ENCODE results near the gene RAPGEF2. TPM values are rescaled to one million over a fixed set of nuclear protein-coding genes. Genes with fewer than 3 reads are reported as not detected.

RAPGEF2 gene
- total and polyA plus RNA-seq, 4 donors = 9.4 to 51.3 (median 31.9) TPM

- intact Hi-C loops (cut with DNase I) = no loop called here
- Histone ChIP-seq H3K27me3 (ENCODE audit: control insufficient read depth in 1 of 2, insufficient read depth in 2 of 2, low read length in 1 of 2) (no peaks in the 10 kb centered on the region), H3K4me1 (ENCODE audit: control insufficient read depth in 1 of 2, insufficient read depth in 2 of 2, low read length in 2 of 2) (peaks cover 1 to 3% of the 10 kb centered on the region in 2 donors), H3K4me3 (ENCODE audit: low read length in 2 of 2) (no peak overlapping the region), H3K27ac (ENCODE audit: low read depth in 1 of 2, low read length in 2 of 2) (no peak overlapping the region), H3K9me3 (ENCODE audit: control insufficient read depth, low read length) (no peaks in the 10 kb centered on the region), H3K36me3 (ENCODE audit: control insufficient read depth in 1 of 2, insufficient read depth in 2 of 2, low read length in 1 of 2) (no peaks in the 10 kb centered on the region)
- DNase-seq (no peak), ATAC-seq (ENCODE audit: low FRiP score) (no peak)
- WGBS, 2 donors = 17 to 22% methylated on average over 5 of the region's 5 CpGs
Measured at GRCh38 chr4:159282329-159282728, 179.4 kb downstream of the RAPGEF2 start.

GRCh38 chr4:159282944-159283343 lies 180.1 kb downstream of the RAPGEF2 start:
- Histone ChIP-seq H3K36me3 (ENCODE audit: control insufficient read depth in 1 of 2, insufficient read depth in 2 of 2, low read length in 1 of 2) (no peaks in the 10 kb centered on the region), H3K4me1 (ENCODE audit: control insufficient read depth in 1 of 2, insufficient read depth in 2 of 2, low read length in 2 of 2) (peaks cover 1 to 3% of the 10 kb centered on the region in 2 donors), H3K27me3 (ENCODE audit: control insufficient read depth in 1 of 2, insufficient read depth in 2 of 2, low read length in 1 of 2) (no peaks in the 10 kb centered on the region), H3K9me3 (ENCODE audit: control insufficient read depth, low read length) (no peaks in the 10 kb centered on the region), H3K4me3 (ENCODE audit: low read length in 2 of 2) (no peak overlapping the region), H3K27ac (ENCODE audit: low read depth in 1 of 2, low read length in 2 of 2) (no peak overlapping the region)
- no peak for DNase-seq
- intact Hi-C loops (cut with DNase I) = no loop called here
- WGBS, 2 donors = 75 to 80% methylated on average over 2 of the region's 2 CpGs
- ATAC-seq (ENCODE audit: low FRiP score) = no peak

GRCh38 chr4:159283696-159284095 lies 180.8 kb downstream of the RAPGEF2 start:
- DNase-seq (no peak), ATAC-seq (ENCODE audit: low FRiP score) (no peak)
- 0 to 6% methylated on average over 1 of the region's 1 CpG for WGBS, 2 donors
- Histone ChIP-seq H3K27me3 (ENCODE audit: control insufficient read depth in 1 of 2, insufficient read depth in 2 of 2, low read length in 1 of 2) (no peaks in the 10 kb centered on the region), H3K27ac (ENCODE audit: low read depth in 1 of 2, low read length in 2 of 2) (no peak overlapping the region), H3K4me1 (ENCODE audit: control insufficient read depth in 1 of 2, insufficient read depth in 2 of 2, low read length in 2 of 2) (peaks cover 1 to 3% of the 10 kb centered on the region in 2 donors), H3K36me3 (ENCODE audit: control insufficient read depth in 1 of 2, insufficient read depth in 2 of 2, low read length in 1 of 2) (no peaks in the 10 kb centered on the region), H3K9me3 (ENCODE audit: control insufficient read depth, low read length) (no peaks in the 10 kb centered on the region), H3K4me3 (ENCODE audit: low read length in 2 of 2) (no peak overlapping the region)
- intact Hi-C loops (cut with DNase I) = no loop called here

- peak overlapping the region in 1 of 2 donors; percentile 18 for H3K4me3 ChIP-seq (ENCODE audit: low read length in 2 of 2)
- peaks cover 1 to 3% of the 10 kb centered on the region in 2 donors for H3K4me1 ChIP-seq (ENCODE audit: control insufficient read depth in 1 of 2, insufficient read depth in 2 of 2, low read length in 2 of 2)
- no peak for ATAC-seq (ENCODE audit: low FRiP score)
- H3K9me3 ChIP-seq (ENCODE audit: control insufficient read depth, low read length) = no peaks in the 10 kb centered on the region
- no peak overlapping the region for H3K27ac ChIP-seq (ENCODE audit: low read depth in 1 of 2, low read length in 2 of 2)
- no peak for DNase-seq
- WGBS, 2 donors = 24 to 30% methylated on average over 4 of the region's 4 CpGs
- H3K27me3 ChIP-seq (ENCODE audit: control insufficient read depth in 1 of 2, insufficient read depth in 2 of 2, low read length in 1 of 2) = no peaks in the 10 kb centered on the region
- intact Hi-C loops (cut with DNase I) = no loop called here
- H3K36me3 ChIP-seq (ENCODE audit: control insufficient read depth in 1 of 2, insufficient read depth in 2 of 2, low read length in 1 of 2) = no peaks in the 10 kb centered on the region
Measured at GRCh38 chr4:159284113-159284512, 181.2 kb downstream of the RAPGEF2 start.

- no peaks in the 10 kb centered on the region for H3K36me3 ChIP-seq (ENCODE audit: control insufficient read depth in 1 of 2, insufficient read depth in 2 of 2, low read length in 1 of 2)
- 81 to 94% methylated on average over 6 of the region's 6 CpGs for WGBS, 2 donors
- no peaks in the 10 kb centered on the region for H3K27me3 ChIP-seq (ENCODE audit: control insufficient read depth in 1 of 2, insufficient read depth in 2 of 2, low read length in 1 of 2)
- intact Hi-C loops (cut with DNase I) = no loop called here
- no peaks in the 10 kb centered on the region for H3K9me3 ChIP-seq (ENCODE audit: control insufficient read depth, low read length)
- H3K4me1 ChIP-seq (ENCODE audit: control insufficient read depth in 1 of 2, insufficient read depth in 2 of 2, low read length in 2 of 2) = peaks cover 1 to 3% of the 10 kb centered on the region in 2 donors
- DNase-seq (no peak), ATAC-seq (ENCODE audit: low FRiP score) (no peak)
- H3K4me3 ChIP-seq (ENCODE audit: low read length in 2 of 2) = no peak overlapping the region
- no peak overlapping the region for H3K27ac ChIP-seq (ENCODE audit: low read depth in 1 of 2, low read length in 2 of 2)
Measured at GRCh38 chr4:159284733-159285132, 181.9 kb downstream of the RAPGEF2 start.

GRCh38 chr4:159287767-159288166 lies 184.9 kb downstream of the RAPGEF2 start:
- no peaks in the 10 kb centered on the region for H3K36me3 ChIP-seq (ENCODE audit: control insufficient read depth in 1 of 2, insufficient read depth in 2 of 2, low read length in 1 of 2)
- WGBS, 2 donors = 98 to 100% methylated on average over 1 of the region's 1 CpG
- intact Hi-C loops (cut with DNase I) = no loop called here
- H3K4me3 ChIP-seq (ENCODE audit: low read length in 2 of 2) = no peak overlapping the region
- H3K4me1 ChIP-seq (ENCODE audit: control insufficient read depth in 1 of 2, insufficient read depth in 2 of 2, low read length in 2 of 2) = peaks cover 1 to 3% of the 10 kb centered on the region in 2 donors
- ATAC-seq (ENCODE audit: low FRiP score) (no peak), DNase-seq (no peak)
- H3K27ac ChIP-seq (ENCODE audit: low read depth in 1 of 2, low read length in 2 of 2) = no peak overlapping the region
- H3K27me3 ChIP-seq (ENCODE audit: control insufficient read depth in 1 of 2, insufficient read depth in 2 of 2, low read length in 1 of 2) = no peaks in the 10 kb centered on the region
- H3K9me3 ChIP-seq (ENCODE audit: control insufficient read depth, low read length) = no peaks in the 10 kb centered on the region

- Histone ChIP-seq H3K36me3 (ENCODE audit: control insufficient read depth in 1 of 2, insufficient read depth in 2 of 2, low read length in 1 of 2) (no peaks in the 10 kb centered on the region), H3K4me1 (ENCODE audit: control insufficient read depth in 1 of 2, insufficient read depth in 2 of 2, low read length in 2 of 2) (peaks cover 0 to 2% of the 10 kb centered on the region in 2 donors), H3K27me3 (ENCODE audit: control insufficient read depth in 1 of 2, insufficient read depth in 2 of 2, low read length in 1 of 2) (no peaks in the 10 kb centered on the region), H3K4me3 (ENCODE audit: low read length in 2 of 2) (no peak overlapping the region), H3K9me3 (ENCODE audit: control insufficient read depth, low read length) (no peaks in the 10 kb centered on the region), H3K27ac (ENCODE audit: low read depth in 1 of 2, low read length in 2 of 2) (no peak overlapping the region)
- 85 to 90% methylated on average over 3 of the region's 3 CpGs for WGBS, 2 donors
- DNase-seq (no peak), ATAC-seq (ENCODE audit: low FRiP score) (no peak)
- intact Hi-C loops (cut with DNase I) = no loop called here
Measured at GRCh38 chr4:159289682-159290081, 186.8 kb downstream of the RAPGEF2 start.

GRCh38 chr4:159290321-159291030 lies 187.6 kb downstream of the RAPGEF2 start:
- DNase-seq (no peak), ATAC-seq (ENCODE audit: low FRiP score) (no peak)
- Histone ChIP-seq H3K36me3 (ENCODE audit: control insufficient read depth in 1 of 2, insufficient read depth in 2 of 2, low read length in 1 of 2) (no peaks in the 10 kb centered on the region), H3K27ac (ENCODE audit: low read depth in 1 of 2, low read length in 2 of 2) (no peak overlapping the region), H3K27me3 (ENCODE audit: control insufficient read depth in 1 of 2, insufficient read depth in 2 of 2, low read length in 1 of 2) (no peaks in the 10 kb centered on the region), H3K4me3 (ENCODE audit: low read length in 2 of 2) (no peak overlapping the region), H3K9me3 (ENCODE audit: control insufficient read depth, low read length) (no peaks in the 10 kb centered on the region), H3K4me1 (ENCODE audit: control insufficient read depth in 1 of 2, insufficient read depth in 2 of 2, low read length in 2 of 2) (no peaks in the 10 kb centered on the region)
- intact Hi-C loops (cut with DNase I) = no loop called here
- WGBS, 2 donors = 84 to 85% methylated on average over 2 of the region's 2 CpGs

- H3K36me3 ChIP-seq (ENCODE audit: control insufficient read depth in 1 of 2, insufficient read depth in 2 of 2, low read length in 1 of 2) = no peaks in the 10 kb centered on the region
- 94 to 96% methylated on average over 3 of the region's 3 CpGs for WGBS, 2 donors
- DNase-seq (no peak), ATAC-seq (ENCODE audit: low FRiP score) (no peak)
- no peak overlapping the region for H3K27ac ChIP-seq (ENCODE audit: low read depth in 1 of 2, low read length in 2 of 2)
- H3K9me3 ChIP-seq (ENCODE audit: control insufficient read depth, low read length) = no peaks in the 10 kb centered on the region
- H3K27me3 ChIP-seq (ENCODE audit: control insufficient read depth in 1 of 2, insufficient read depth in 2 of 2, low read length in 1 of 2) = no peaks in the 10 kb centered on the region
- no peaks in the 10 kb centered on the region for H3K4me1 ChIP-seq (ENCODE audit: control insufficient read depth in 1 of 2, insufficient read depth in 2 of 2, low read length in 2 of 2)
- intact Hi-C loops (cut with DNase I) = no loop called here
- no peak overlapping the region for H3K4me3 ChIP-seq (ENCODE audit: low read length in 2 of 2)
Measured at GRCh38 chr4:159291176-159291575, 188.3 kb downstream of the RAPGEF2 start.
